HG03521 (cell line): ENCODE data around the gene LMAN1L.

ENCODE experiments used
- ATAC-seq: cut with Tn5 transposase; IDR thresholded peaks from one replicate; pipeline ENCODE4 v1.9.1; 2021; ENCODE audit warnings: mild to moderate bottlenecking, moderate library complexity; ENCODE audit not compliant: unreplicated experiment

LMAN1L gene

DNA sequence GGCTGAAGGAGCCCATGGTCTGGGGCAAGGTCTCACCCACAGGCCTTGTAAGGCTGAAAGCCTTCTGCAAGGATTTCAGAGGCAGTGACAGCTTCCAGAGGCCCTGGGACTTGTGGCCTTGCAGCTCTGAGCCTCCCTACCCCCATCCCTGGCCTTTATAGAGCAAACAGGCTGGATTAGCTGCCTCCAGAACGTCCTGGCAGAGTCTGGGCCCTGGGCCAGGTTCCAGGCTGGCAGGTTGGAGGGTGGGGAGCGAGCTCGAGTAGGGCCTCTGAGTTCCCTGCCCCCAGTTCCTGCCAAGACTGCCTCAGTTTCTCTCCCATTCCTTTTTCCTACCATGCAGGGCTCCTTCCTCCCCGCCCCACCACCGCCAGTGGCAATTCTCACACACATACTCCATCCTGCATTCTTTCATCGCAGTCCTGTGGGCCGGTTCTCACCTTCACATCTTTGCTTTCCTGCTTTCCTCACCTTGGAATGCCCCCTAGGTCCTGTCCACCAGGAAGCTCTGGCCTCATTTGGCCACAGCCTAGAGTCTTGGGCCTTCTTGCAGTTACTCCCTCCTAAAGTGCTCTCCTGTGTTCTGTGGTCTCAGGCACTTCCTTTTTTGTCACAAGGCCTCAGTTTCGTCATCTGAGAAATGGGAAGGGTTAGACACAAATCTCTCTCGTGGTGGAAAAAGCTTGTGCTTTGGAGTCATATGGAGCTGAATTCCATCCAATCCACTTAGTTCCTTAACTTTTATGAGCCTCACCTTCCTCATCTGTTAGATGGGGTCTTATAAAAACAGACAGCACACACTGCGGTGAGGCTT is 2.7 kb downstream of the LMAN1L start:
- no peak for ATAC-seq

DNA sequence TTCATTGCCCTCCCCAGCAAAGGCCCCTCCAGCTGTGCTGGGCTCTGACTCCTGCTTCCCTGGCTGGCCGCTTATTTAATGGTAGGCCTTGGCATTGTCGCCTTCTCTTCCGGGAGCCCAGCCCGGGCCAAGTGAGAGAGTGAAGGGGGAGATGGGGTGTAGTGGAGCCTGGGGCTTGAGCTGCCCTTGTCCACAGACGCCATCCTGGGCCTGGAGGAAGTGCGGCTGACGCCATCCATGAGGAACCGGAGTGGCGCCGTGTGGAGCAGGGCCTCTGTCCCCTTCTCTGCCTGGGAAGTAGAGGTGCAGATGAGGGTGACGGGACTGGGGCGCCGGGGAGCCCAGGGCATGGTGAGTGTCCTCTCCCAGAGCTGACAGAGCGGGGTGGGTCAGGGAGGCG is 3.3 kb downstream of the LMAN1L start:
- no peak for ATAC-seq

DNA sequence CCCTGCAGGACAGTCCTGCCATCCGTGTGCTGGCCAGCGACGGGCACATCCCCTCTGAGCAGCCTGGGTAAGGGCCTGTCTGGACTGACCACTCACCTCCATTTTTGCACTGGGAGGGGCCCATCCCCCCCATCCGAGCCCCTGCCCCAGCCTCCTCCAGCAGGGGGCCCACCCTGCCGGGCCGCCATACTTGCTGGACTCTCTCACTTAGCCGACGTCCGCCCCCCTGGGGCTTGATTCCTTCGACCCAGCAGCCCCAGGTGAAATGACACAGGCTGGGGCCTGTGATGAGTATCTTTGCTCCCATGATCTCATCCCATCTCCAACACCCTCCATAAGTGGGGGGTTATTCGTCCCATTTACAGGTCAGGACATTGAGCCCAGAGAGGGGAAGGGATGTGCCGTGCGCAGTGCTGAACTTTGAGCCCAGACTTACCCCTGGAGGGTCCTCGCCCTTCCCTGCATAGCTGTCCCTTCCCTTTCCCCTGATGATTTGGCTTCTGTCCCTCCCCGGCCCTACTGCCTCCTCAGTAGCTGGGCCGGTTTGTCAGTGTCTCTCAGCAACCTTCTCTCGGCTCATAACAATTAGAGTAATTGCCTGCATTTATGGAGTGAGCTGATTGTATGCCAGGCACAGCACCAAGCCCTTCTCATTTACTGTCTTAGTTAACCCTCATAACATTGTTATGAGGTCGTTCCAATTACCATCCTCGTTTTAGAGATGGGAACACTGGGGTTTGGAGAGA is 4.2 kb downstream of the LMAN1L start:
- ATAC-seq = no peak

DNA sequence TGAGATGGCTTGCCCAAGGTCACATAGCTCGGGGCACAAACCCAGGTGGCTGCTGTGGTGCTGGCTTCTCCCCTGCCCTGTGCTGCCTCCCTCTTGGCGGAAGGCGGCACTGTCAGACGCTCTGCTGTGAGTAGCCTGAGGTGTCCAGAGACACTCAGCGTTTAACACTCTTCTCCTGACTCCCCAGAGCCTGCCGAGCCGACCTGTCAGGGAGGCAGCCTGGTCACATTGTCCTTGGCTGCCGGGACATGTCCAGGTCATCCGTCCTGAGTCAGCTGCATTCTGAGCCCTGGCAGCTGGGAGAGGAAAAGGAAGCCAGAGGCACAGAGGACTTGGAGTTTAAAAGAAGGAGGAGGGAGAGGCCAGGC is 4.7 kb downstream of the LMAN1L start:
- ATAC-seq = no peak

DNA sequence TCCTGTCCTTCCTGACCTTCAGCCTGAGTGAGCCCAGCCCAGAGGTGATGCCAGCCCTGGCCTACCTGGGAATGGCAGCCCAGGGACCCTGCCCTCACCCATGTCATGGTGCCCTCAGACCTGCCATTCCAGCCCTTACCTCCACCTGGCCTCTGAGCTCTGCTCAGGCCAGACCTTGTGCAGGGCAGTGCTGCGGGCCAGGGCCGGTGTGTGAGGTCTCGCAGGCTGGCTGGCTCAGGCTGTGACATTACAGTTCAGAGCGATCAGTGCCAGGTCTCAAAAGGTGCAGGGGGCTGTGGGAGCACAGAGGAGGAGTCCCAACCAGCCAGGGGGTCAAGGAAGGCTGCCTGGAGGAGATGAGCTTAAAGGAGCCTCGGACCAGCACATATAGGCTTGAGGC is 7.4 kb downstream of the LMAN1L start:
- ATAC-seq = no peak

DNA sequence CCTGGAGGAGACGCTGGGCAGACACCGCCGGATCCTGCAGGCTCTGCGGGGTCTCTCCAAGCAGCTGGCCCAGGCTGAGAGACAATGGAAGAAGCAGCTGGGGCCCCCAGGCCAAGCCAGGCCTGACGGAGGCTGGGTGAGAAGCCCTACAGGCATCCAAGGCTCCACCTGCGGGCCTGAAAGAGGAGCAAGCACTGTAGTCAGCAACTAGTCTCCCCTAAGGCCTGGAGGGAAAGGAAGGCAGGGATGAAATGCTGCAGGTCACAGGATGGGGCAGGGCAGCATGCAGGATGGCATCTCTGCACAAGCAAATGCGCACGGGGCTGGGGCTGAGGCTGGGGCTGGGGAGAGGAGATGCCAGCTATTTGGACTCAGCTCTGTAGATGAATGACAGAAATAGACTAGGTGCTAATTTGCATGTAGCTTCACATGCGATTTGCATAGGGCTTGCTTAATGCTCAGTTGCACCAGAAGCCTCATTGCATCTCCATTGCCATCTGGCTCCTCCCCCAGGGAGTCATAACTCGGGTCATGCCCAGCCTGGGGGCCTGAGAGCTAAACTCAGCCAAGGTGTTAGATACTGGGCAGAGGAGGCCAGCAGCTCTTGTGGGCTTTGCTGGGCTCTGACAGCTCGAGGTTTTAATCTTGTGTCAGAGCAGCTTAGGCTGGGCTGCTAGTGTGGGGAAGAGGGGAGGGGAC is 8.6 kb downstream of the LMAN1L start:
- peak; percentile 68 for ATAC-seq

DNA sequence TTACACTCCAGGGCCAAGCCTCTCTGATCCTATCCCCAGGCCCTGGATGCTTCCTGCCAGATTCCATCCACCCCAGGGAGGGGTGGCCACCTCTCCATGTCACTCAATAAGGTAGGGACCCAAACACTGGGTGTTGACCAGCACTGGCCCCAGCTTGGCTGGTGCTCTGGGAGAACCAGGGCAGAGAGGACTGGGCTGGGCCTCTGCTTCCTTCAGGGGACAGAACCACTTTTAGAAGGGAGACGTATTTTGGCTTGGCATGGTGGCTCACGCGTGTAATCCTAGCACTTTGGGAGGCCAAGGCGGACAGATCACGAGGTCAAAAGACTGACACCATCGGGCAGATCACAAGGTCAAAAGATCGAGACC is 9.1 kb downstream of the LMAN1L start:
- no peak for ATAC-seq

DNA sequence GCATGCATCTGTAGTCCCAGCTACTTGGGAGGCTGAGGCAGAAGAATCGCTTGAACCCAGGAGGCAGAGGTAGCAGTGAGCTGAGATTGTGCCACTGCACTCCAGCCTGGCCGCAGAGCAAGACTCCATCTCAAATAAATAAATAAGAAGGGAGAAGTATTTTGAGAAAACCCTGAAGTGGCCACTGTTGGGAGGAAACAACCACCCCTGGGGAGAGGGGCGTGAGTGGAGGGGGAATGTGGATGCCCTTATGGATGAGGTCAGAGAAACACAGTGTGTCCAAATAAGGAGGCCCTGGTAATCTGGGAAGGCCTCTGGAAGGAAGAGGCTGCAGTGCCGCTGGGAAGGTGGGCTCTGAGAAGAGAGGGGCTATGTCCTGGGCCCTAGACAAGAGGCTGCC is 9.6 kb downstream of the LMAN1L start:
- ATAC-seq = no peak

DNA sequence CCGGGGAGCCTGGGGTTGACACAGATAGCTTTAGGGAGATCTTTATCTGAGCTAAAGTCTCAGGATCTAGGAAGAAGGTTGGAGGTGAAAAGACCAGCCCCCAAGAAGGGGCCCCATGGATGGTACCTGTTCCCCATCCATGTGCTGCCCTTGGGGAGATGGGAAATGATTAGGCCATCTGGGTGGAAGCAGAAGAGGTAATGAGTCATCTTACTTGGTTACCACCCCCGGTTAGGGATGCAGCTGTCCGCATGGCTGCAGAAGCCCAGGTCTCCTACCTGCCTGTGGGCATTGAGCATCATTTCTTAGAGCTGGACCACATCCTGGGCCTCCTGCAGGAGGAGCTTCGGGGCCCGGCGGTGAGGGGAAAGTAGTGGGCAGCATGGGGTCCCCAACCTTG is 10.7 kb downstream of the LMAN1L start:
- no peak for ATAC-seq

DNA sequence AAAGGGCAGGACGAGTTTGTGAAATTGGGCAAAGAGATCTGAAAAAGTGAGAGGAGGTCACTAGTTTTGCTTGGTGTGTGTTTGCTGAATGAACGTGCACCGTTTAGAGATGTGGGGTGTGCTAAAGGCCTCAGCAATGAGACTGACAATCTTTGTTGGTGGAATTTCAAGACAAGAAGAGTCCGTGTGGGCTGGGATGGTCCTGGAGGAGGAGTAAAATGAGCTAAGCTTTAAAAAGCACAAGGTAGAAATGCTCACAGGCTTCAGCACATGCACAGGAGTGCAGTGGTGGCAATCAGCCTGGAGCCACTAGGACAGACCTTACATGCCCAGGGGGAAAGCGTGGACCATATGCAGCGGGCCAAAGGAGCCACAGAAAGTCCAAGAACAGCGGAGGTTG is 12.3 kb downstream of the LMAN1L start:
- ATAC-seq = no peak

DNA sequence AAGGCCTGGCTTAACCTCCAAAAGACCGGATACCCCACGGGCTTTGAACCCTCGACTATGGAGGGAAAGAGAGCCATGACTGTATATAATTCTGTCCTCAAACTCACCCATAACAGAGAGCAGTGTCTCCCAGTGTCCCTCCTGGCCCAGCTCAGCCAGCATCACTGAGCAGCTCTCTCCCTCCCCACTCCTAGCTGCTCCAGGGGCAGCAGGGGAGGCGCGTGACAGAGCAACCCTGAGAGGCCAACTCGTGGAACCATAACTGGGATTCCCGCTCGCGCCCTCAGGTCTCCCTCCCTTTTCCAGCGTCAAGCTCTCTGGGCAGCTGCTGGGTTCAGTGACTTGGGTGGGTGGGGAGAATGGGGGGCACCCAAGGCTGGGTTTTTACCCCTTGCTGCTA is 13.2 kb downstream of the LMAN1L start:
- no peak for ATAC-seq

DNA sequence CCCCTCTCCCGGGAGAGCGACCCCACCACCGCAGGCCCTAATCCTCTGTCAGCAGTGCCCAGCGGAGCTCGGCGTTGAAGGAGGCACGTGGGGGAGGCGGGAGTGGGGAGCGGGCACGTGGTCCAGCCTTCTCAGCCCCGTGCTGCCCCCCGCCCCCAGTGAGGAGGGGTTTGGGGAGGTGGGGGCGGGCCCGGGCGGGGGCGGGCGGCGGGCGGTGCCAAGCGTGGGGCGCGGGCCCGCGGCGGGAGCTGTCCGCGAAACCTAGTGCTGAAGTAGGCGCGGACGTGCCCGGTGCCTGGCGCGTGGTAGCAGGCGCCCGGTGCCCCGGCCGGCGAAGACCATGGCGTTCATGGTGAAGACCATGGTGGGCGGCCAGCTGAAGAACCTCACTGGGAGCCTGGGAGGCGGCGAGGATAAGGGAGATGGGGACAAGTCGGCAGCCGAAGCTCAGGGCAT is 13.8 kb downstream of the LMAN1L start, which contains the start of gene CPLX3:
Gene CPLX3, plus strand, starts transcription at position 264 of the 456 bp plus-strand sequence. Its CDS starts 77 bp downstream, at position 341.
- ATAC-seq = no peak

DNA sequence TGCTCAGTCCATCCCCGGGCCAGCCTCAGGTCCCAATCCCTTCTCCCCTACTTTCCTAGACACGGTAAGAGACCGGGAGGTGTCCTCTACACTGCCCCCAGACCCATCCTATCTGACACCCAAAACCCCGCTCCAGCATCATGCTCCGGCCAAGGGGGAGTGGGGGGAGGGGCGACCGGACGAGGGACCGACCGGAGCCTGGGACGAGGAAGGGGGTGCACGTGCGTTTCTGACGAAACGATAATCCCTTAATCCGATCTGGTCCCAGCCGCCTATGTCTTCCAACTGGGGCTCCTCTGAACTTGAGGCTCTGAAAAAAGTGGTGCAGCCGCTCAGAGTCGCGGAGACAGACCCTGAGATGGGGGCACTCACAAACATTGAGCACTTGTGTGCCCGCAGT is 14.3 kb downstream of the LMAN1L start:
- ATAC-seq = no peak

DNA sequence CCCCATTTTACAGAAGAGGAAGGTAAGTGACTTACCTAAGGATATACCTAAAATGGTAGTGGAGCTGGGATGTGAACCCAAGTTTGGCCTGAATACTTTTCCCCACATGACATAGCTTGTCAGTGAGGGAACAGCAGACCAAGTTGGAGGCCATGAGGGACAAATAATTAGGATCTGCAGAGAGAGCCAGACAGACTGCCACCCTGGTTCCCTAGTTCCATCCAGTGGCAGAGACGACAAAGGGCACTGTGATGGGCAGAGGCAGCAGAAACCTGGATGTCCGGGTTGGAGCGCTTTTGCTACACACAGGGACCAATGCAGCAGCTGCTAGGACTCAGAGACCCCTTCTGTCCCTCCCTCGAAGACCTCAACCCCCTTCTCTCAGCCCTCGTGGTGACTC is 15.0 kb downstream of the LMAN1L start:
- no peak for ATAC-seq

DNA sequence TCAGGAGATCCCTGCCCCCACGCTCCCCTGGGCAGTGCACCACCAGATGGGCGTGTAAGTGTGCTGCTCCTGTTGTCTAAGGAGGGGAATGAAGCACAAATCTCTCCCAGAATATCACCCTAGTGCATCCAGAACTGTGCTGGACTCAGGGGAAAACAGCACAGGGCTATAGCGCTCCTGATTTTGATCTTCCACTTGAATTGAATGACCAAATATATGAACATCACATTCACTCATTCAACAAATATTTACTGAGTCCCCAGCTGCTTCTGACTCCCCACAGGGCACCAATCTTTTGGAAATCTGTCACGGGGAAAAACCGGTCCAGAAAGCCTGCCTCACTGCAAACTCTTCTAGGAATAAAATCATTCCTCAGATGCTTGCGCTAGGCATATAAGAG is 16.2 kb downstream of the LMAN1L start:
- ATAC-seq = no peak

DNA sequence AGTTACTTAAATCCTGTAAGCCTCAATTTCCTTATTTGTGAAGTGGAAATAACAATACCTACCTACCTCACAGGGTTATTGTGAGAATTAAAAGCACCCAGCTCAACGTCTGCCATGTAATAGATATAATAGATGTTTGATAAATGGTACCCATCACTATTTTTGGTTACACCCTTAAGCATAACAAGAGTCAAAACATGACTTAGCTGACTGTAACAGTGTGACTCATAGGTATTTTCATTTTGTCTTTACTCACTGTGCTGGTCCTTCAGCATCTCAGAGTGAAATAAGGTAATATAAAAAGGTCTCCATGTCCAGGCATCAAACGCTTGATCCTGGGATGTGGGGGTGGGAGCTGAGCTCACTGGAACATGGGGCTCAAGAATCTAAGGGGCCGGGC is 16.9 kb downstream of the LMAN1L start:
- no peak for ATAC-seq

DNA sequence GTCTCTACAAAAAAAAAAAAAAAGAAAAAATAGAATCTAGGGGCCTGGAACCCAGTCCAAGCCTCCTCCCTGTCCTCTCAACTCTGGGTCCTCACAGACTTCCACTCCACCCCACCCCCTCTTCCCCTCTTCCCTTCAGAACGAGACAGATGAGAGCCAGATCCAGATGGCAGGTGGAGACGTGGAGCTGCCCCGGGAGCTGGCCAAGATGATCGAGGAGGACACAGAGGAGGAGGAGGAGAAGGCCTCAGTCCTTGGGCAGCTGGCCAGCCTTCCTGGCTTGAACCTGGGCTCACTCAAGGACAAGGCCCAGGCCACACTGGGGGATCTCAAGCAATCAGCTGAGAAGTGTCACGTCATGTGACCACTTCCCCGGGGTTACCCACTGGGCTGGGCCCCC is 17.4 kb downstream of the LMAN1L start:
- ATAC-seq = no peak

DNA sequence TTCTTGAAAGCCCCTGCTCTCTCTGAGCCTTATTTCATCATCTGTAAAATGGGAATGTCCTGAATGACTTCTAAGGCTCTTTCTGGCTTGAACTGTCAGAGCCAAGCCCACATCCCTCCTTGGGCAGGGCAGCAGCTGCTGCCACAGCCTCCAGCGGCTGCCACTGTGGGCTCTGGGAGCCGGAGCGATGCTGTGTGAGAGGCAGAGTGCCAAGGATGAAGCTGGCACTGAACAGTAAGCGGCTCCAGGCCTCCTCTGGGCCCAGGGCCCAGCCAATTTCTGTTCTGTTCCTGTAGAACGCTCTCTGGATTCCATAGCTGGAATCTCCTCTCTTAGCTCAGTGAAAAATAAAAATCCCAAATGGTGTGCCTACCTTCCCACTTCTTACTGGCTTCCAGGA is 18.2 kb downstream of the LMAN1L start:
- ATAC-seq = no peak

DNA sequence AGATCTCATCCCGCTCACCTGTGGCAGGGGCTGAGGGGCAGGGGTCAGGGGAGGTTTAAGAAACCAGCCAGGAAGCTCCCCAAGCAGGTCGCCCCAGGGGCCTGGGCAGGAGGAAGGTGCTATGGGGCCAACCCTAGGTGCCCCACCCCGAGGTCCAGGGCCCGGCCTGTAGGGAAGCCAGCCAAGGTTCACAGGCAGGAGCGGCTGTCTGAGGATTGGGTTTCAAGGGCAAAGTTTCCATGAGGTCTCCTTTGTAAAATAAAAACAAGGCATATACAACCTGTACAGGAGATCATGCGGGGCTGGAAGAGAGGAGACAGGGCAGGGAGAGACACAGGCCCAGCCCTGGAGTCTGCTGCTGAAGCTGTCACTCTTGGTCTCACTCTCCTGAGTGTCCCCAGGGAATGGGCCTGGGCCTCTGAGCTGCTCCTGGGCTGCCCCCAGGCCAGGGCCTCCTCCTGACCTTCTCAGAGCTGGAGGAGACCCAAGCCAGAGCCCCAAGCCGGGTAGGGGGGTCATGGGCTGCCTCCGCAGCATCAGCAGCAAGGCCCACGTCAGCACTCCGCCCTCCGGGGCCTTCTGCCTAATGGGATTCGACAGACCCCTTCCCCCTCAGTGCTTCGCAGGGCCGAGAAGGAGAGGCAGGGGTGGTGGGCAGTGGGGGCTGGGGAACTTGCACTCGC is 19.3 kb downstream of the LMAN1L start:
- no peak for ATAC-seq

DNA sequence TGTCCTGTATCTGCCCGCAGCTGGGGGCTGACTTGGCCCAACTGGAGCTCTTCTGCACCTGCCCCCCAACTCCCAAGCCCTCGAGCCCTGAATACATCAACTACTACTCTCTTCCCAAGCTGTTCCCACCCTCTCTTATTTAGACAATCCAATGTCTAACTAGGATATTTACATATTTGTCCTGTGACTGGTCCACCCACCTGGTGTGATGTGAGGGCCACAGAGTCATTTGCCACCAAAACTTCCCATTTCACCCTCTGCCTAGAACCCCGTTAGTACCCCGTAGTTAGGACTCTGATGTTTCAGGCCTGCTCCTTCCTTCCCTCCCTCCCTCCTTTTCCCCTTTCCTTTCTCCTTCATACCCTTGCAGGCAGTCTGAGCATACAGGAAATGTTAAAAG is 20.2 kb downstream of the LMAN1L start:
- no peak for ATAC-seq
